NOMO-1 (cell line): ENCODE data around the gene TUBB3.
"Not testable (repeated sequence)": the region's sequence is repeated elsewhere in the genome, so short reads cannot be mapped to it uniquely, and the experiment has no call there.

Experiments used
- DNase-seq, 2 experiments: peaks; one replicate each; lab custom pipeline; 2025; ENCODE audit not compliant: unreplicated experiment in 2 of 2; lab: John Stamatoyannopoulos, UW

The TUBB3 gene

DNA sequence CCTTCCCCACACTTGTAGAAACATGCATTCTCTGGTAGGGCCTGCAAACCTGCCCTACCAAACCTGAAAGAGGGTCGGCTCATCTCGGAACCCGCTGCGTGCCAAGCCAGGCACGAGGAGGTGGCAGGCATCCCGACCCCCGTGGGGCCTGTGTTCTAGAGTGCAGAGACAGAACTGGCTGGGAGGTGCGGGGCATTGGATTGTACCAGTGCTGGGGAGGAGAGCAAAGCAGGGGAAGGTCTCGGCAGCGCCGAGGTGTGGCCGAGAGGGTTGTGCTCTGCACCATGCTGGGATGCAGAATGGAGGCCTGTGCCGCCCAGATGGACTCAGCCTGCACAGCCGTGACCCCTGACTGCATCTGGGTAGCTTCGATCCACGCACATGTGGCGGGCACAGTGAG is 22.3 kb upstream of the TUBB3 start:
- DNase-seq: no peak

DNA sequence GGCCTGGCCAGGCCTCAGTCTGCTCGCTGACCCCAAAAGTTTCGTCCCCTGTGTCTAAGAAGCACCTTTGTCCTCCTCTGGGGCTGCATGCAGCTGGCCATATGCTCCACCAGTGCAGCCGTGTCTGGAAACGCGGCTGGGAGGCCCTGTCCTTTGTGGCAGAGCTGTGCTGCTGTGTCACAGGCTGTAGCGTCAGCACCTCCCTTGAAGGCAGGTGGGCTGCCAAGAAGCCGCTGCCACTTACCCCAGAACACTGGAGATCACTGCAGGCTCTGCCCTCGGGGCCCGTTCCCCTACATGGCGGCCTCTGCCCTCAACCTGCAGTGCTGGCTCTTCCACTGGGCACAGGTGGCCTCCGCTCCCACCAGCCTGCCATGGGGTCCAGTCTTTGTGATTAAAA is 20.2 kb upstream of the TUBB3 start:
- no peak for DNase-seq

- DNase-seq: no peak
These were observed 19.1 kb upstream of the TUBB3 start for GRCh38 chr16:89903908-89904515.

DNA sequence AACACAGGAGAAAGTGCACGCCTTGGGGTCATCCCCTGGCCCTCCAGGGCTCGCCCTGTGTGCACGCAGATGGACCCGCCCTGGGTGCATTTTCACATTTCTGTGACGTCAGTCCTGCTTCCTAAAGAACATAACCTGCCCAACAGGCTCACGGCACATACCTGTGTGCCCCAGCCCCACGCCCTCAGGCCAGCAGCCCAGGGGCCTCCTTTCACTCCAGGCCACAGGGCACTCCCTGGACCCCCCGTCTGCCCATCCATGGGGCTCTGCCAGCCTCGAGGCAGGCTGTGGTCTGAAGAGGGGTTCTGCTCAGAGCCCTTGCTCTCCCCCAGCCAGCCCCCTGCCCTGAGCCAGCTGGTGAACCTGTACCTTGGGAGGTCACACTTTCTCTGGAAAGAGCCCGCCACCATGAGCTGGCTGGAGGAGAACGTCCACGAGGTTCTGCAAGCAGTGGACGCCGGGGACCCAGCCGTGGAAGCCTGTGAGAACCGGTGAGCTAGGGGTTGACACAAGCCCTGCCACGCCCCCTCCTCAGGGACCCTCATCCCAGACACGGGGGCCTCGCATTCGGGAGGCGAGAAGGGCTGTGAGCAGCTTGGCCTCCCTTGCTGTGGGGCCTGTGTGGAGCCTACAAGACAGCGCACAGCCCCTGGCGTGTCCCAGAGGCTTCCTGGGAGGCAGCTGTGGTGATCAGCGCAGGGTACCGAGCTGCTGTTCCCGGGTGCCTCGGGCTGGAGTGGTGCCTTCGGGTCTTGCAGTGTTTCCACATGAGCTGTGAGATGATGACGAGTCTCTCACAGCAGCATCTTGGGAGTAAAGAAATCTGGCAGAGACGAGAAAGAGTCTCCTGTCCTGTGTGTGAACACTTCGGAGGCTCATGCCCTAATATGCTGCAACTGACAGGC is 18.3 kb upstream of the TUBB3 start:
- no peak for DNase-seq

- DNase-seq: no peak
These were observed 17.5 kb upstream of the TUBB3 start for GRCh38 chr16:89905511-89906139.

DNA sequence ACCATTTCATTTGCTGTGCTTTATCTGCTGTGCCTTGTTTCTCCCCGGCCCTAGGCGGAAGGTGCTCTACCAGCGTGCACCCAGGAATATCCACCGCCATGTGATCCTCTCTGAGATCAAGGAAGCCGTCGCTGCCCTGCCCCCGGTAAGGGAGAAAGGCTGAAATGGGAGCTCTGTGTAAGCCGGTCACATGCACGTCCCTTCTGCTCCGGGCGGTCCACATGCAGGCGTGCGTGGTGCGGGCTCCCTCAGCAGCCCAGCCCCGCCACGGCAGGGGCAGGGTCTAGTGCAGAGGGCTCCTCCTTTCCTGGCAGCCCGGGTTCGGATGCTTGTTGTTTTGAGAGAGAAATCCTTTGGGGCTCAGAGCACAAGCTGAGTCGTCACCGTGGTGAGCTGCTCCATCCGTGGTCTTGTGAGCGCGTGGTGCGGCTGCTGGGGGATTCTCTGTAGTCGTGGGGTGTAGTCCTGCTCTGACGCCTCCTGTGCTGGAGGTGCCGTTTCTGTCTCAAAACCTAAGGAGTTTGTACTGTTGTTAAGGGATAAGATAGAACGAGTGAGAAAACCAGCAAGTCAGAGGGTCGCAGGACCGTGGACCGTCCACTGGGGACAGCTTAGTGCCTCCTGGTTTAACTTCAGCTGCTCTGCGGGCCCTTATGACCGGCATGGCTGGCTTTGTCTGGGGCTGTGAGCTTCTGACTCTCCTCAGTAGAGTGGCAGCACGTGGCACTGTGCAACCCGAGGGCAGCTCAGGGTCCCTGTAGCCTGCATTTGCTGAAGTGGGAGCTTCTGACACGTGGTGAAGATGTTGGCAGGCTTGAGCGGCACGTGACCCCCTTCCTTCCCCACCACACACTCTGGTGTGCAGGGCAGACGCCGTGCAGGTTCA is 16.8 kb upstream of the TUBB3 start:
- no peak for DNase-seq

DNA sequence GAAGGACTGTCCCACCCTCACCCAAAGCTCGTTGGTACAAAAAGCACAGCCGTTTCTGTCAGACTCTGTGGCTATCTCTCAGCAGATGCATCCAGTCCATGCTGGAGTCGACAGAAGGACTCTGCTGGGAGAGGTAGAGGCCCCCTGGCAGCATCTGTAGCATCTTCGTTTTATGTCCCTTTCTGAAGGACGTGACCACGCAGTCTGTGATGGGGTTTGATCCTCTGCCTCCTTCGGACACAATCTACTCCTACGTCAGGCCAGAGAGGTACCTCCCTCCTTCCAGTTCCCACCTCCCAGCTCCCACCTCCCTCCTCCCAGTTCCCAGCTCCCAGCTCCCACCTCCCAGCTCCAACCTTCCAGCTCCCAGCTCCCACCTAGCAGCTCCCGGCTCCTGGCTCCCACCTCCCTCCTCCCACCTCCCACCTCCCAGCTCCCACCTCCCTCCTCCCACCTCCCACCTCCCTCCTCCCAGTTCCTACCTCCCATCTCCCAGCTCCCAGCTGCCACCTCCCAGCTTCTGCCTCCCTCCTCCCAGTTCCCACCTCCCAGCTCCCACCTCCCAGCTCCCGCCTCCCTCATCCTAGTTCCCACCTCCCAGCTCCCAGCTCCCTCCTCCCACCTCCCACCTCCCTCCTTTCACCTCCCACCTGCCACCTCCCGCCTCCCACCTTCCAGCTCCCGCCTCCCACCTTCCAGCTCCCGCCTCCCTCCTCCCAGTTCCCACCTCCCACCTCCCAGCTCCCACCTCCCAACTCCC is 15.9 kb upstream of the TUBB3 start:
- DNase-seq: no peak

DNA sequence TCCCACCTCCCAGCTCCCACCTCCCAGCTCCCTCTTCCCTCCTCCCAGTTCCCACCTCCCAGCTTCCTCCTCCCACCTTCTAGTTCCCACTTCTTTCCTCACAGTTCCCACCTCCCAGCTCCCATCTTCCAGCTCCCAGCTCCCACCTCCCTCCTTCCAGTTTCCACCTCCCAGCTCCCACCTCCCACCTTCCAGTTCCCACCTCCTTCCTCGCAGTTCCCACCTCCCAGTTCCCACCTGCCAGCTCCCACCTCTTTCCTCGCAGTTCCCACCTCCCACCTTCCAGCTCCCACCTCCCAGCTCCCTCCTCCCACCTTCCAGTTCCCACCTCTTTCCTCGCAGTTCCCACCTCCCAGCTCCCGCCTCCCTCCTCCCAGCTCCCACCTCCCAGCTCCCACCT is 14.9 kb upstream of the TUBB3 start:
- DNase-seq: no peak

DNA sequence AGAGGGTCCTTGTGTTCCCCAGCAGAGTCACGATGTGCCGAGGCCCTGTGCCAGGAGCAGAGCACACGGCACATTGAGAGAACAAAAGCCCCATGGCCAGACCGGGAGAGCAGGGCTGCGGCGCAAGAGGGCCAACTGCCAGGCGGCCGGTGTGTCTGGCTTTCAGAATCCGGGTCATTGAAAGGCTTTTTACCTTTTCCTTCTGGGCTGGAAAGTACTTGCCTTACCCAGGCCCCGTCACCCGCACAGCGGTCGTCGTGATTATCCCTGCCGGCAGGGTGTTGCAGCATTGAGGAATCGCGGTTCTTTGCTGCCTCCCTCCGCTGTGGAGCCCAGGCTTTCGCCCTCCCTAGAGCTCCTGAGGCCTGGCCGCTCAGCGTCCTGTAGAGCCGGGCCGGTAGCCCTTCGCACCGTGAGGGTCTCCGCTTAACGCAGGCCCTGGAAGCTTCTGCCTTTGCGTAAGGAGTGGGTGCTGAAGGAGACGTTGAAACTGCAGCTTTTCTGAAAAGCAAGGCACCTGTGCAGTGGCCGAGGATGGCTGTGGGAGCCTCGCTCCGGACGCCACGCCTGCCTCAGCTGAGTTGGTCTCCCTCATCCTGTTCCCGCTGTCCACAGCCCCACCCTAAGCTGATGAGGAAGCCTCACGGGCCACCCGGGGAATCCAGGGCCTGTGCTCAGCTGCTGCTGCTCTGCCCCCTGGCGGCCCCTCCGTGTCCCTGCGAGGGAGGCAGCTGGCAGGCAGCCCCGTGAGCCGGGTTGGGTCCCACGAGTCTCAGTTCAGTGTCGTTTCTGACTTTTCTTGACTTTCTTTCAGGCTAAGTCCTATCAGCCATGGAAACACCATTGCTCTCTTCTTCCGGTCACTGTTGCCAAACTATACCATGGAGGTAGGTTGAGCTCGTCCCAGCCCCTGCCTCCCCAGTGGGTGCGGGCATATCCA is 13.1 kb upstream of the TUBB3 start:
- DNase-seq: peak; percentile 31 to 57

DNA sequence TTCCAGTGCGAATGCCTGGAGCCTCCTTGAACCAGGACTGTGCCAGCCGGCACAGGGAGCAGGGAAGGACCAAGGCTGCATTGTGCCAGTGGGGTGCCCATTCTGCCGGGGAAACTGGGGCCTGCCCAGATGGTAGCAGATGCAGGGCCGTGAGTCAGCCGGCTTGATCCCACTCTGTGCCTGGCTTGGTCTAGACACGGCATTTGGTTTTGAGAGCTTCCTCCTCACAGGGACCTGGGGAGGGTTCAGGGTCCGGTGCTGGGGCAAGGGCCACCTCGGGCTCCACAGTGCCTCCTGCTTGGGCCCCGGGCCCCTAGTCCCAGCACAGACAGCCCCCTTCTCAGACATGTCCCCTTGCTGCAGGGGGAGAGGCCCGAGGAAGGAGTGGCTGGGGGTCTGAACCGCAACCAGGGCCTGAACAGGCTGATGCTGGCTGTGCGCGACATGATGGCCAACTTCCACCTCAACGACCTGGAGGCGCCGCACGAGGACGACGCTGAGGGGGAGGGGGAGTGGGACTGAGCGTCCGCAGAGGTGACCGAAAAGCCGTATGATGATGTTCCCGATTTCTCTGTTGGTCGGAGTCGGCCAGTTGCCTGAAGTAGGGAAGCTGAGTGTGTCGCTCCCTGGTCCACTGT is 12.3 kb upstream of the TUBB3 start:
- DNase-seq: no peak

- no peak for DNase-seq
These were observed 11.8 kb upstream of the TUBB3 start for GRCh38 chr16:89911375-89911774.

GRCh38 chr16:89912143-89912542 is 11.0 kb upstream of the TUBB3 start:
- no peak for DNase-seq

- no peak for DNase-seq
These were observed 10.5 kb upstream of the TUBB3 start for GRCh38 chr16:89912627-89913026.

DNA sequence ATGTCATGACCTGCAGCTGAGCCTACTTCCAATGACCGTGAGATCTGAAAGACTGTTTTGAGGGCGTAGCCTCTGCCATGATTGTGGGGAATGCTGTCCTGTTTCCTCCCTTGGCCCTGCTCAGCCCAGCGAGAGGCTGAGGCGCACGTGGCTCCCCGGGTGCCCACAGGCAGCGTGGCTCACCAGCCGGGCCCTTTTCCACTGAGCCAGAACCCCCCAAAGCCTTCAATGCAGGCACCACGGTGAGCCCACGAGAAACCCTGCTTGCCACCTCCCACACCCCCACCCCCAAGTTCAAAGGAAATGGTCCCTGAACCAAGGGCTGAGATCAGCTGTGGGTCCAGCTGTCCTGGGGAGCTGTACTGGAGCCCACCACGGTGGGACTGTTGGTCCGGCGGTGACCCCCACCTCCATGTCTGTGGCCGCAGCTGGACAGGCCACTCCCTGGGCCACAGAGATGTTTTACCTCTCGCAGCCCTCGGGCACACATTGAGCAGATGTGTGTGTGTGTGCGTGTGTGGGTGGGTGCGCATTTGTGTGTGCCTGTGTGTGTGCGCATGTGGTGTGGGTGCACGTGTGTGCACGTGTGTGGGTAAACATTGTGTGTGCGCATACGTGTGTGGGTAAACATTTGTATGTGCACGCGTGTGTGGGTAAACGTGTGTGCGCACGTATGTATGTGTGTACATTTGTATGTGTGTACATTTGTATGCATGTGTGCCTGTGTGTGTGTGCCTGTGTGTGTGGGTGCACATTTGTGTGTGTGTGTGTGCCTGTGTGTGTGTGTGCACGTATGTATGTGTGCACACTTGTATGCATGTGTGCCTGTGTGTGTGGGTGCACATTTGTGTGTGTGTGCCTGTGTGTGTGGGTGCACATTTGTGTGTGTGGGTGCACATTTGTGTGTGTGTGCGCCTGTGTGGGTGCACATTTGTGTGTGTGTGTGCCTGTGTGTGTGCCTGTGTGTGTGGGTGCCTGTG is 9.4 kb upstream of the TUBB3 start:
- DNase-seq: no peak

GRCh38 chr16:89914642-89915285 is 8.4 kb upstream of the TUBB3 start:
- not testable (repeated sequence) for DNase-seq

GRCh38 chr16:89915303-89916232 is 7.6 kb upstream of the TUBB3 start:
- DNase-seq: no peak
